ENCODE results near the gene RPUSD3. TPM values are rescaled to one million over a fixed set of nuclear protein-coding genes. Genes with fewer than 3 reads are reported as not detected.

RPUSD3 gene
- total and polyA plus RNA-seq, 2 of the 4 experiments (the other 2 are of a cell fraction) = 30.3 to 49.4 TPM

DNA sequence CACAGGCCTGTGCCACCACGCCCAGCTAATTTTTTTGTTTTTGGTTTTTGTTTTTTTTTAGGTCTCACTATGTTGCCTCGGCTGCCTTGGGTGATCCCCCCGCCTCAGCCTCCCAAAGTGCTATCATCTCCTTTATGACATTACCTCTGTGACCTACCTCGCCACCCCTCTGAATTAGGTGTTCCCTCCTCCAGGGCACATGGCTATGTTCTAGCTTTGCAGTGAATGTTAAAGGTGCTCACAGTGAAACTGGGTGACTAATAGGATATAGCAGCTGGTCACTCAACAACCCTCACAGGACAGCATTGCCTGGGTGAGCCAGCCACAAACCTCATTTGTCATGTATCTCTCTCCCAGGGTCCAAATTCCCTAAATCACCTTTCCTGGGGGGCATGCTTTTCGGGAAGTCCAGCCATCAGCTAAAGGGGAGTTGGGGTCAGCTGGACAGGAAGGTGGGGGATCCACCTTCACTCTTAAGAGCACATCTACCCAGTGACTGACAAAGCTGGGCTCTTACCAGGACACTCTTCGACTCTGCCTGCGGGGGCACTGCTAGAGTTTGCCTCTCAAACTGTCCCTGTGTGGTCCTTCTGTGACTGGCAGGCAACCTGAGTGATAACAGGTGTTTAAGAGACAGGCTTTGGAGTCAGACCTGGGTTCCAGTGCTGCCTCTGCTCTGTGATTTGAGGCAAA is 35.3 kb downstream of the RPUSD3 start:
- intact Hi-C loops (cut with micrococcal nuclease) (no loop called here), in situ Hi-C loops (cut with MboI; ENCODE audit: low sequenced_read_pairs) (no loop called here), dilution Hi-C loops (cut with HindIII; ENCODE audit: low sequenced_read_pairs, unreplicated experiment) (no loop called here)
- CTCF ChIA-PET = interaction anchor here (0.5 to 0.9 kb wide), 4 partner anchors 9 to 205 kb away, joined by 3 to 7 read pairs (median 4); no protein-coding TSS in a partner anchor
- no peak overlapping the region for H3K14ac ChIP-seq (replicated peaks; ENCODE audit: low read depth, low read length)
- peaks cover 42% of the 10 kb centered on the region for H3K36me3 ChIP-seq (ENCODE audit: control insufficient read depth, insufficient read depth, low read length)
- H2BK20ac ChIP-seq (ENCODE audit: low read depth, low read length) = no peak overlapping the region
- no peak overlapping the region for H4K5ac ChIP-seq (ENCODE audit: low read depth, low read length)
- peak overlapping the region; percentile 62 for H2AK9ac ChIP-seq (replicated peaks; ENCODE audit: low read depth, low read length, poor library complexity)
- no peak overlapping the region for H3K23ac ChIP-seq (ENCODE audit: low read depth, low read length)
- H3K4me2 ChIP-seq (ENCODE audit: low read depth, low read length) = no peak overlapping the region
- no peak overlapping the region for H3K4me3 ChIP-seq (ENCODE audit: insufficient read depth, low read depth, low read length)
- peaks cover 4 to 23% of the 10 kb centered on the region in 2 experiments; a peak in 3 of 4 replicates for H3K79me1 ChIP-seq (ENCODE audit: low read depth in 1 of 2, low read length in 2 of 2)
- no peak overlapping the region for H2BK120ac ChIP-seq (ENCODE audit: low read depth, low read length)
- no peak overlapping the region for H3K9ac ChIP-seq (ENCODE audit: low read depth, low read length)
- H3K18ac ChIP-seq (ENCODE audit: low read depth, low read length) = no peak overlapping the region
- no TSS peak for BruUV-seq (replicated peaks)
- POLR2A ChIA-PET (ENCODE audit: unreplicated experiment) = no interaction called here
- DNase-seq (peak; percentile 43), ATAC-seq (ENCODE audit: low read depth) (no peak; the same call in 1 of the 2 replicates)
- peaks cover 24% of the 10 kb centered on the region for H4K20me1 ChIP-seq (ENCODE audit: insufficient read depth, low read length)
- H2AFZ ChIP-seq (replicated peaks; ENCODE audit: low read length, poor library complexity) = peak overlapping the region; percentile 13
- no peak overlapping the region for H4K8ac ChIP-seq (ENCODE audit: low read depth in 2 of 2, low read length in 2 of 2)
- H2AK5ac ChIP-seq (ENCODE audit: low read depth, low read length) = peak overlapping the region; percentile 35
- no peak overlapping the region for H2BK5ac ChIP-seq (ENCODE audit: low read depth, low read length, poor library complexity, severe bottlenecking)
- H3K56ac ChIP-seq (ENCODE audit: extremely low read depth, insufficient read depth, low read length) = no peak overlapping the region
- no peaks in the 10 kb centered on the region for H3K27me3 ChIP-seq (ENCODE audit: control insufficient read depth, insufficient read depth, low read length)
- H3K4me1 ChIP-seq (ENCODE audit: control insufficient read depth, insufficient read depth, low read length) = peaks cover 14% of the 10 kb centered on the region
- no peak overlapping the region for H4K91ac ChIP-seq (ENCODE audit: insufficient read depth, low read depth, low read length)
- peaks cover 9% of the 10 kb centered on the region for H3K9me1 ChIP-seq (ENCODE audit: insufficient read depth, low read length)
- TF ChIP-seq, protein P1, sequence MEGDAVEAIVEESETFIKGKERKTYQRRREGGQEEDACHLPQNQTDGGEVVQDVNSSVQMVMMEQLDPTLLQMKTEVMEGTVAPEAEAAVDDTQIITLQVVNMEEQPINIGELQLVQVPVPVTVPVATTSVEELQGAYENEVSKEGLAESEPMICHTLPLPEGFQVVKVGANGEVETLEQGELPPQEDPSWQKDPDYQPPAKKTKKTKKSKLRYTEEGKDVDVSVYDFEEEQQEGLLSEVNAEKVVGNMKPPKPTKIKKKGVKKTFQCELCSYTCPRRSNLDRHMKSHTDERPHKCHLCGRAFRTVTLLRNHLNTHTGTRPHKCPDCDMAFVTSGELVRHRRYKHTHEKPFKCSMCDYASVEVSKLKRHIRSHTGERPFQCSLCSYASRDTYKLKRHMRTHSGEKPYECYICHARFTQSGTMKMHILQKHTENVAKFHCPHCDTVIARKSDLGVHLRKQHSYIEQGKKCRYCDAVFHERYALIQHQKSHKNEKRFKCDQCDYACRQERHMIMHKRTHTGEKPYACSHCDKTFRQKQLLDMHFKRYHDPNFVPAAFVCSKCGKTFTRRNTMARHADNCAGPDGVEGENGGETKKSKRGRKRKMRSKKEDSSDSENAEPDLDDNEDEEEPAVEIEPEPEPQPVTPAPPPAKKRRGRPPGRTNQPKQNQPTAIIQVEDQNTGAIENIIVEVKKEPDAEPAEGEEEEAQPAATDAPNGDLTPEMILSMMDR (conservative IDR thresholded peaks at IDR 0.05; ENCODE audit: low read depth, low read length) = 0 out of 2 replicates have a peak, but pooled peaks have one; percentile 23
- TF ChIP-seq SMC3 (IDR thresholded peaks at IDR 0.05; ENCODE audit: low read depth, low read length) (no peak), POLR2A (IDR thresholded peaks at IDR 0.05; ENCODE audit: low read depth, low read length) (no peak), MAFK (IDR thresholded peaks at IDR 0.05; ENCODE audit: low read depth, low read length) (no peak), BHLHE40 (IDR thresholded peaks at IDR 0.05; ENCODE audit: low read depth, low read length) (no peak), RFX5 (IDR thresholded peaks at IDR 0.05; ENCODE audit: low read depth, low read length) (no peak)
- TF ChIP-seq, protein P2, sequence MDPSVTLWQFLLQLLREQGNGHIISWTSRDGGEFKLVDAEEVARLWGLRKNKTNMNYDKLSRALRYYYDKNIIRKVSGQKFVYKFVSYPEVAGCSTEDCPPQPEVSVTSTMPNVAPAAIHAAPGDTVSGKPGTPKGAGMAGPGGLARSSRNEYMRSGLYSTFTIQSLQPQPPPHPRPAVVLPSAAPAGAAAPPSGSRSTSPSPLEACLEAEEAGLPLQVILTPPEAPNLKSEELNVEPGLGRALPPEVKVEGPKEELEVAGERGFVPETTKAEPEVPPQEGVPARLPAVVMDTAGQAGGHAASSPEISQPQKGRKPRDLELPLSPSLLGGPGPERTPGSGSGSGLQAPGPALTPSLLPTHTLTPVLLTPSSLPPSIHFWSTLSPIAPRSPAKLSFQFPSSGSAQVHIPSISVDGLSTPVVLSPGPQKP (IDR thresholded peaks at IDR 0.05; ENCODE audit: borderline replicate concordance, low read depth, low read length) = no peak
- no peak overlapping the region for H2BK15ac ChIP-seq (ENCODE audit: low read depth, low read length)
- no CpG with 5 or more reads among the region's 7 CpGs for WGBS, 2 experiments (ENCODE audit: extremely low coverage in 2 of 2, insufficient read length in 1 of 2)
- H3K27ac ChIP-seq (ENCODE audit: insufficient read depth, low read length) = no peak overlapping the region
- peak overlapping the region; percentile 54; the same call in 1 of the 2 replicates for H3K4ac ChIP-seq (ENCODE audit: low read depth, low read length)
- H3K9me3 ChIP-seq (ENCODE audit: control insufficient read depth, insufficient read depth, low read length) = no peaks in the 10 kb centered on the region
